ENCODE data around the gene OR4D1.

The OR4D1 gene

GRCh38 chr17:58174871-58175270, 26.7 kb downstream of the OR4D1 start:
- ATAC-seq (no peak), DNase-seq (no peak)
- no peak overlapping the region for H3K4me3 Mint-ChIP-seq
- peaks cover 15% of the 10 kb centered on the region for H3K4me1 Mint-ChIP-seq
- H3K27ac Mint-ChIP-seq: no peak overlapping the region
- no peaks in the 10 kb centered on the region for H3K9me3 Mint-ChIP-seq
- no peaks in the 10 kb centered on the region for H3K27me3 Mint-ChIP-seq

- DNase-seq: no peak
- ATAC-seq: no peak
- H3K27ac Mint-ChIP-seq: no peak overlapping the region
Observed at GRCh38 chr17:58176200-58176599, 28.0 kb downstream of the OR4D1 start.

GRCh38 chr17:58181796-58182195, 33.6 kb downstream of the OR4D1 start:
- Mint-ChIP-seq H3K27ac (no peak overlapping the region), H3K27me3 (no peaks in the 10 kb centered on the region), H3K4me3 (no peak overlapping the region), H3K4me1 (no peaks in the 10 kb centered on the region), H3K9me3 (no peaks in the 10 kb centered on the region)
- ATAC-seq (no peak), DNase-seq (no peak)

More at GRCh38 chr17:58176200-58176599, 28.0 kb downstream of the OR4D1 start:
- no peaks in the 10 kb centered on the region for H3K9me3 Mint-ChIP-seq
- no peaks in the 10 kb centered on the region for H3K27me3 Mint-ChIP-seq
- no peak overlapping the region for H3K4me3 Mint-ChIP-seq
- peaks cover 6% of the 10 kb centered on the region for H3K4me1 Mint-ChIP-seq

- Mint-ChIP-seq H3K4me1 (no peaks in the 10 kb centered on the region), H3K27me3 (peaks cover 5% of the 10 kb centered on the region), H3K9me3 (no peaks in the 10 kb centered on the region), H3K4me3 (no peak overlapping the region), H3K27ac (no peak overlapping the region)
- no peak for ATAC-seq
- DNase-seq: no peak
Observed at GRCh38 chr17:58183514-58183913, 35.3 kb downstream of the OR4D1 start.

- no peak for ATAC-seq
Observed at GRCh38 chr17:58184308-58184985, 36.3 kb downstream of the OR4D1 start.

GRCh38 chr17:58184986-58185761, 37.0 kb downstream of the OR4D1 start:
- Mint-ChIP-seq H3K4me3 (no peak overlapping the region), H3K4me1 (no peaks in the 10 kb centered on the region), H3K9me3 (no peaks in the 10 kb centered on the region), H3K27ac (no peak overlapping the region), H3K27me3 (peaks cover 5% of the 10 kb centered on the region)
- ATAC-seq (no peak), DNase-seq (no peak)

More at GRCh38 chr17:58184308-58184985, 36.3 kb downstream of the OR4D1 start:
- Mint-ChIP-seq H3K9me3 (no peaks in the 10 kb centered on the region), H3K4me1 (no peaks in the 10 kb centered on the region), H3K27me3 (peaks cover 5% of the 10 kb centered on the region), H3K4me3 (no peak overlapping the region), H3K27ac (no peak overlapping the region)
- no peak for DNase-seq

GRCh38 chr17:58186591-58186990, 38.4 kb downstream of the OR4D1 start:
- Mint-ChIP-seq H3K9me3 (no peaks in the 10 kb centered on the region), H3K27ac (no peak overlapping the region), H3K4me3 (no peak overlapping the region), H3K4me1 (no peaks in the 10 kb centered on the region), H3K27me3 (peaks cover 15% of the 10 kb centered on the region)
- ATAC-seq (no peak), DNase-seq (no peak)

GRCh38 chr17:58187063-58187462, 38.9 kb downstream of the OR4D1 start:
- H3K27me3 Mint-ChIP-seq: peaks cover 15% of the 10 kb centered on the region
- DNase-seq (no peak), ATAC-seq (no peak)
- no peaks in the 10 kb centered on the region for H3K4me1 Mint-ChIP-seq
- no peaks in the 10 kb centered on the region for H3K9me3 Mint-ChIP-seq
- no peak overlapping the region for H3K4me3 Mint-ChIP-seq
- H3K27ac Mint-ChIP-seq: no peak overlapping the region

GRCh38 chr17:58187675-58188074, 39.5 kb downstream of the OR4D1 start:
- DNase-seq: no peak
- Mint-ChIP-seq H3K9me3 (no peaks in the 10 kb centered on the region), H3K27me3 (peaks cover 15% of the 10 kb centered on the region), H3K27ac (no peak overlapping the region), H3K4me1 (no peaks in the 10 kb centered on the region), H3K4me3 (no peak overlapping the region)
- ATAC-seq: no peak

GRCh38 chr17:58189436-58190146, 41.4 kb downstream of the OR4D1 start:
- ATAC-seq (no peak), DNase-seq (no peak)
- Mint-ChIP-seq H3K27me3 (peaks cover 15% of the 10 kb centered on the region), H3K4me3 (no peak overlapping the region), H3K9me3 (no peaks in the 10 kb centered on the region), H3K27ac (peak overlapping the region; percentile 7 to 47), H3K4me1 (no peaks in the 10 kb centered on the region)

GRCh38 chr17:58191241-58191896, 43.2 kb downstream of the OR4D1 start:
- Mint-ChIP-seq H3K9me3 (no peaks in the 10 kb centered on the region), H3K27ac (no peak overlapping the region), H3K27me3 (peaks cover 15% of the 10 kb centered on the region), H3K4me3 (no peak overlapping the region), H3K4me1 (no peaks in the 10 kb centered on the region)
- DNase-seq (no peak), ATAC-seq (no peak)

- no peak within 1 kb of the TSS for H3K4me3 Mint-ChIP-seq
- ATAC-seq: no peak
- H3K9me3 Mint-ChIP-seq: no peaks in the 10 kb centered on the region
- H3K27ac Mint-ChIP-seq: no peak within 1 kb of the TSS
- H3K4me1 Mint-ChIP-seq: no peaks in the 10 kb centered on the region
- peaks cover 28% of the 10 kb centered on the region for H3K27me3 Mint-ChIP-seq
- DNase-seq: no peak
Observed at GRCh38 chr17:58192612-58193011, 44.4 kb downstream of the OR4D1 start, which contains the start of gene EPX. EPX (plus strand) TSS chr17:58192726; CDS start chr17:58192847, 121 bp downstream.

GRCh38 chr17:58193641-58194255, 45.6 kb downstream of the OR4D1 start:
- ATAC-seq (no peak), DNase-seq (no peak)
- no peaks in the 10 kb centered on the region for H3K9me3 Mint-ChIP-seq
- no peak overlapping the region for H3K4me3 Mint-ChIP-seq
- H3K27ac Mint-ChIP-seq: no peak overlapping the region
- H3K4me1 Mint-ChIP-seq: no peaks in the 10 kb centered on the region
- H3K27me3 Mint-ChIP-seq: peaks cover 29% of the 10 kb centered on the region

- H3K9me3 Mint-ChIP-seq: no peaks in the 10 kb centered on the region
- DNase-seq (no peak), ATAC-seq (no peak)
- no peak overlapping the region for H3K4me3 Mint-ChIP-seq
- H3K27me3 Mint-ChIP-seq: peaks cover 39% of the 10 kb centered on the region
- H3K4me1 Mint-ChIP-seq: peaks cover 8% of the 10 kb centered on the region
- no peak overlapping the region for H3K27ac Mint-ChIP-seq
Observed at GRCh38 chr17:58195518-58196123, 47.4 kb downstream of the OR4D1 start.

GRCh38 chr17:58196610-58197009, 48.4 kb downstream of the OR4D1 start:
- peak overlapping the region; percentile 16 to 57 for H3K27ac Mint-ChIP-seq
- no peak overlapping the region for H3K4me3 Mint-ChIP-seq
- ATAC-seq (no peak), DNase-seq (no peak)
- H3K9me3 Mint-ChIP-seq: no peaks in the 10 kb centered on the region
- H3K4me1 Mint-ChIP-seq: peaks cover 8% of the 10 kb centered on the region
- H3K27me3 Mint-ChIP-seq: peaks cover 31% of the 10 kb centered on the region

Data from stimulated activated naive CD8-positive, alpha-beta T cell treated with anti-CD3 and anti-CD28 coated beads, Interleukin-15, amount 100 ng/mL, for 72 hours (primary cell).